T47D (cell line): ENCODE measurements around the gene CALCOCO2.
"Not testable (repeated sequence)": the region's sequence is repeated elsewhere in the genome, so short reads cannot be mapped to it uniquely, and the experiment has no call there.

Experiments
- DNase-seq, 2 experiments: peaks; one replicate each; pipeline versions ENCODE4 v3.0.0 to v3.0.0-alpha.2; 2011 to 2012; ENCODE audit warnings: low read depth in 1 of 2, low spot score in 1 of 2
- JUND ChIP-seq: IDR thresholded peaks from 2 replicates; pipeline ENCODE4 v1.6.1; 2012; ENCODE audit warnings: low read depth
- in situ Hi-C: cut with HindIII; loops from 2 replicates; pipeline ENCODE4 v1.10.0; 2016; ENCODE audit warnings: low sequenced_read_pairs, low pct_unique_long_range_greater_than_20kb

CALCOCO2 gene

GRCh38 chr17:48830840-48831548 is at the start of gene CALCOCO2:
CALCOCO2 (plus strand) TSS chr17:48831035; CDS start chr17:48841708, 10,673 bp downstream.
- in situ Hi-C loops, result no loop called here
- DNase-seq, result peak; percentile 95 to 98
- no peak for TF ChIP-seq JUND

DNA sequence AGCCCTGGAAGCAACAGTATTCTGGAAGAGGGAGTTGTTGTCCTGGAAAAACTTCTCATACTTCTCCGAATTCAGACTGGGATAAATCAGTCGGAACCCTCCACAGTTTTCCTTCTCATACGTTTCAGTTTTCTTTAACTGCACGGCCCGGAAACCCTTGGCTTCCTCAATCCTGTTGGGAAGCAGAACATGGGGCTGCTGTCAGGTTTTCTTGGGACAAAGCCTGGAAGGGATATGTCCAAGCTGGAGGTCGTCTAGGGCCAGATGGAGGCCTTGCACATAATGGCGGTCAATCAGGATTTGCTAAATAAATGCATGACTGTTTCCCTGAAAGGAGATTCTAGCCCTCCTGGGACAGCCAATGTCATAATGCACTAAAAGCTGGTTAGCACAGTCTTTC is 43.0 kb upstream of the CALCOCO2 start:
- in situ Hi-C loops, result no loop called here
- TF ChIP-seq JUND, result no peak
- DNase-seq, result no peak

DNA sequence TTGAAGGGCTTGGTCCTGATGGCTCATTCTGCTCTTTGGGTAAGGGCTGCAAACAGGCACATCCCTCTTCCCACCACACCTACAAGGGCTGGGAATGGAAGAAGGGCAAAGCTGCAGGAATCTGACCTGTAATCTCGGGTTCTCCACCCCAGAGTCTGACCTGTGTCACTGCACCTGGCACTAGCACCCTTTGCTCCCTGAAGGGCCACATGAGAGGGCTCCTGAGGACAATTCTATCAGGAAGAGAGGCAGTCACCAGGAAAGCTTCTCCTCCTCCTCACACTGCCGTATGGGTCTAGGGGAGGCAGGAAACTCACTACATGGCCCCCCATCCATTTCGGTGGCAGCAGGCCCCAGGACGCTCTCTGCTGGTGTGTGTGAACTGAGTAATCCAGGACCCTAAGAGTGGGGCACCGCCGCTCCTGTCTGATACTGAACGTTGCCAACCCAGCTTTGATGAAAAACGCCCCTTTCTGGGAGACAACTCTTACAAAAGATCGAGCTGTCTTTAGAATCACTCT is 40.2 kb upstream of the CALCOCO2 start:
- DNase-seq, result no peak
- in situ Hi-C loops, result no loop called here
- no peak for TF ChIP-seq JUND

DNA sequence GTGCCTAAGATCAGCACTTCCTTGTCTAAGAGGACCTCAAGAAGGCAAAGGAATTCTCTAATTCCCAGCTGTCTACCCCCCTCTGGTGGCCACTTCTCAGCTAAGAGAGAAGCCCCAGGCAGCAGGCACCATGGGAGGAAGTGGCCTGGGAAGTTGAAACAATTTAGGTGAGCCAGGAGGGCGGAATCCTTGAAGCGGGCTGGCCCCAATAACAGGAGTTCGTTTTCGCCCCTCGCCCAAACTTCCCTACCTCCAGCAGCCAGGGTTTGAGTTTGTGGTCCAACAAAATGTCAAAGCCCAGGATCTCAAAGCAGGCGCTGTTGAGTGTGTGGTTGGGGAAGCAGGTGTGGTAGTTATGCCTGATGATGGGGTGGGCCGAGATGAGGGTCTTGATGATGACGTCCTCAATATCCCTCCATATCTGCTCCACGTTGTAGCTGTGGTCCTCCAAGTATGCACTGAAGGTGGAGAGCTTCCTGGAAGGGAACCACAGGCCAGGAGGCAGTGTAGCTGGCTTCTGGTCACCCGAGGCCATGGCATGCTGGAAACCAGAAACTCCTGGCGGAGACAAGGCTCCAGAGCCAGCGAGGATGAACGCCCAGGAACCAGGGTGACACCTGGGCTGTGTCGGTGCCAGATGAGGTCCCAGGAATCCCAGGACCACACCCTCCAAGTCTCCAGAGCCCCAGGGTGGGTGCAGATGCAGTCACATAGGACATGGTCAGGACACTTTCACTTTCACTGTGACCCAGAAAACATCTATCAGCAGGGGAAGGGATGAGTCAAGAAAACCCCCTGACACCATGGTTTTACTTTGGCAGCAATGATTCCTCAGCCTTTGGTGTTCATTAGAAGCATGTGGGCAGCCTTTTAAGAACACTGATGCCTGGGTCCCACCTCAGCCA is 39.5 kb upstream of the CALCOCO2 start:
- no peak for TF ChIP-seq JUND
- in situ Hi-C loops, result no loop called here
- DNase-seq, result peak; percentile 79 to 96

- in situ Hi-C loops, result no loop called here
Observed at GRCh38 chr17:48792033-48792798, 38.6 kb upstream of the CALCOCO2 start.

GRCh38 chr17:48795444-48796162 is 35.2 kb upstream of the CALCOCO2 start:
- no peak for TF ChIP-seq JUND
- DNase-seq, result no peak
- in situ Hi-C loops, result no loop called here

More at GRCh38 chr17:48792033-48792798, 38.6 kb upstream of the CALCOCO2 start:
- no peak for DNase-seq
- no peak for TF ChIP-seq JUND

DNA sequence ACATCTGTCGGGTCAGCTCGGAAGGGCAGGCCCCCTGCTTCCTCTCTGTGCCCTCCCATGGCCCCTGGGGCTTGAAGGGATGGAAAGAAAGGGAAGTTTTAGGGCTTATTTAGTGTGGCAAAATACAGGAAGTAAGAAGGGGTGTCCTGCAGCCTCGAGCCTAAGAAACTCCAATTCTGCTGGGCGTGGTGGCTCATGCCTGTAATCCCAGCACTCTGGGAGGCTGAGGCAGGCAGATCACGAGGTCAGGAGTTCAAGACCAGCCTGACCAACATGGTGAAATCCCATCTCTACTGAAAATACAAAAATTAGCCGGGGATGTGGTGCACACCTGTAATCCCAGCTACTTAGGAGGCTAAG is 34.7 kb upstream of the CALCOCO2 start:
- in situ Hi-C loops, DNase-seq: not testable (repeated sequence)

DNA sequence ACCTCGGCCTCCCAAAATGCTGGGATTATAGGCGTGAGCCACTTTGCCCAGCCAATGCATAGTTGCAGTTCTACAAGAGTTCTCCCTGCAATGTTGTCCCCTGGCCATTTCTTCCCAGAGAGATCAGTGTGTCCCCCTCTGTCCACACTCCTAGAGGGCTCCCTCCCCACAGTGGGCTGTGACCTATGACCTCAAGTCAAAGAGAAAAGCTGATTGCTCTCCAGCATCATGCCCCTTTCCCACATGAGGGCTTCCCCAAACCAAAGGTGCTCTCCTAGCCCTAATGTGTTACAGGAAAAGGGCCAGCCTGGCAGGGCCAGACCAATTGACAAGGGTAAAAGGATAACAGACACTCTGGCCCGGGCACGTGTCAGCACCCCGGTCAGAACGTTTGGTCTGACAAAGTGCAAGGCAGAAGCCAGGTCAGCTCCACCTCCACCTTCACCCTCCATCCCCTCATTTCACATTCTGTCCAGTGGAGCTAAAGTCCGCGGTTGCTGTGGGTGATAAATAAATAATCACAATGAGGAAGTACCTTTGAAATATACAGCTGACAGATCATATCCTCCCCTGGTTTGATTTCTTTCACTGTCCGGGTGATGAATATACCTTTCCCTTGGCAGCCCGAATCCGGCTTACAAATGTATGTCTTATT is 31.6 kb upstream of the CALCOCO2 start:
- in situ Hi-C loops, result no loop called here
- DNase-seq, result no peak
- no peak for TF ChIP-seq JUND

- no peak for TF ChIP-seq JUND
- in situ Hi-C loops, result no loop called here
Observed at GRCh38 chr17:48800626-48801217, 30.1 kb upstream of the CALCOCO2 start.

GRCh38 chr17:48804936-48805411 is 25.9 kb upstream of the CALCOCO2 start:
- DNase-seq, result peak; percentile 75 to 79
- TF ChIP-seq JUND, result no peak
- in situ Hi-C loops, result no loop called here

More at GRCh38 chr17:48800626-48801217, 30.1 kb upstream of the CALCOCO2 start:
- no peak for DNase-seq

- in situ Hi-C loops, result no loop called here
- DNase-seq, result no peak
- TF ChIP-seq JUND, result no peak
Observed at GRCh38 chr17:48809182-48809581, 21.7 kb upstream of the CALCOCO2 start.
